Measurements from ENCODE around the gene CCNH. TPM values are rescaled to one million over a fixed set of nuclear protein-coding genes. Genes with fewer than 3 reads are reported as not detected.

Gene CCNH
- polyA plus RNA-seq, 1 donor, result 45.2 TPM

GRCh38 chr5:87392801-87393200 is 19.9 kb downstream of the CCNH start:
- Histone ChIP-seq H3K4me3 (ENCODE audit: low read length) (no peak overlapping the region), H3K27ac (ENCODE audit: low read length) (no peak overlapping the region), H3K4me1 (ENCODE audit: control insufficient read depth, insufficient read depth, low read length) (no peaks in the 10 kb centered on the region), H3K27me3 (ENCODE audit: control insufficient read depth, insufficient read depth, low read length) (no peaks in the 10 kb centered on the region), H3K9me3 (ENCODE audit: control insufficient read depth, low read depth, low read length) (no peaks in the 10 kb centered on the region), H3K36me3 (ENCODE audit: control insufficient read depth, insufficient read depth, low read length) (peaks cover 60% of the 10 kb centered on the region)
- no peak for DNase-seq
- 79% methylated on average over 2 of the region's 4 CpGs for WGBS (ENCODE audit: insufficient coverage, low lambda C conversion rate)

- H3K27me3 ChIP-seq (ENCODE audit: control insufficient read depth, insufficient read depth, low read length), result no peaks in the 10 kb centered on the region
- H3K9me3 ChIP-seq (ENCODE audit: control insufficient read depth, low read depth, low read length), result no peaks in the 10 kb centered on the region
- no peak for DNase-seq
- H3K4me3 ChIP-seq (ENCODE audit: low read length), result no peak overlapping the region
- 80% methylated on average over 1 of the region's 1 CpG for WGBS (ENCODE audit: insufficient coverage, low lambda C conversion rate)
- peaks cover 59% of the 10 kb centered on the region for H3K36me3 ChIP-seq (ENCODE audit: control insufficient read depth, insufficient read depth, low read length)
- no peak overlapping the region for H3K27ac ChIP-seq (ENCODE audit: low read length)
- H3K4me1 ChIP-seq (ENCODE audit: control insufficient read depth, insufficient read depth, low read length), result no peaks in the 10 kb centered on the region
Measured at GRCh38 chr5:87392170-87392569, 20.6 kb downstream of the CCNH start.

DNA sequence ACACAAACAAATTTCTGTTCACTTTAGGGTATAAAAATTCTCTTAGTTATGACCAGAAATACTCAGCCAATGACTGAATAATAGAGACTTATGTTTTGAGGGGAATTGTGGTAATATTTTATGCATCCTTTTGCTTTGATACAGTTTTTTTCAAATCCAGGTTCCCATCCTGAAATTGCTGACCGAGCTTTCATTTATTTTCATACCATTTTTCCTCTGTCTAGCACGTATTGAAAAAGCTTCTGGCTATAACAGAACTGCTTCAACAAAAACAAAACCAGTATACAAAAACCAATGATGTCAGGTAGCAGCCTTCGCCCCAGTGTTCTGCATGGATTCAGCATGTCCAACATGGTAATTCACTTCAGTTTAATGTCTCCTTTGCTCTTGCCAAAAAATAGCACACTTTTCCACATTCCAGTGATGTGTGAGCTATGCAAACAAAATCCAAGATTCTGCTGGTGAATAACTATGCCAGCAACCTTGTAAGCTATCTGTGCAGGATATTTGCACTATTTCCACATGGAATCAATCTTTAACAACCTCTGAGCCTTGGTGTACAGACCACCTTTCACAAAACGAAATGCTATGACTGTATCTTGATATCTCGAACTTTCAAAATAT is 22.0 kb downstream of the CCNH start:
- H3K4me1 ChIP-seq (ENCODE audit: control insufficient read depth, insufficient read depth, low read length), result no peaks in the 10 kb centered on the region
- H3K27ac ChIP-seq (ENCODE audit: low read length), result no peak overlapping the region
- no peaks in the 10 kb centered on the region for H3K9me3 ChIP-seq (ENCODE audit: control insufficient read depth, low read depth, low read length)
- H3K36me3 ChIP-seq (ENCODE audit: control insufficient read depth, insufficient read depth, low read length), result peaks cover 55% of the 10 kb centered on the region
- no peak for DNase-seq
- H3K4me3 ChIP-seq (ENCODE audit: low read length), result no peak overlapping the region
- no peaks in the 10 kb centered on the region for H3K27me3 ChIP-seq (ENCODE audit: control insufficient read depth, insufficient read depth, low read length)
- no CpG with 5 or more reads among the region's 5 CpGs for WGBS (ENCODE audit: insufficient coverage, low lambda C conversion rate)

DNA sequence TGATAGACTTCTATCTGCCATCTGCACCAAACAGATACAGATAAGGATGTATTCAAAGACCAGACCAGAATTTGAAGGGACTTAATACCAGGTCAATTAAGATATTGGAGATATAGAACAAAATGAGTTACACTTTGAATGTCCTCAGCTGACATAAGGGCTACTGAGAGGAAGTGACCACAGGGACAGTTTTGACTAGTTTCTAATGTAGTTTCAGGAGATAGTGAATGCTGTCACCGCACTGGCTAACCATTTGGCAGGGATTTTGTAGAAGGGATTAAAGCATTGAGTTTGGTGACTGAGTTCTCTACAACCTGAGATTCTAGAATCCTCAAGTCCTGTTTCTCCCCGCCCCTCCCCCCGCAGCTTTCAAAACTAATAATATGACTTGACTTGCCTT is 22.7 kb downstream of the CCNH start:
- WGBS (ENCODE audit: insufficient coverage, low lambda C conversion rate), result no CpG with 5 or more reads among the region's 3 CpGs

GRCh38 chr5:87389296-87390034 is 23.3 kb downstream of the CCNH start:
- no peaks in the 10 kb centered on the region for H3K9me3 ChIP-seq (ENCODE audit: control insufficient read depth, low read depth, low read length)
- no peaks in the 10 kb centered on the region for H3K4me1 ChIP-seq (ENCODE audit: control insufficient read depth, insufficient read depth, low read length)
- no peak overlapping the region for H3K27ac ChIP-seq (ENCODE audit: low read length)
- DNase-seq, result peak; percentile 16 to 60
- peaks cover 49% of the 10 kb centered on the region for H3K36me3 ChIP-seq (ENCODE audit: control insufficient read depth, insufficient read depth, low read length)
- H3K4me3 ChIP-seq (ENCODE audit: low read length), result no peak overlapping the region
- H3K27me3 ChIP-seq (ENCODE audit: control insufficient read depth, insufficient read depth, low read length), result no peaks in the 10 kb centered on the region
- 73% methylated on average over 3 of the region's 14 CpGs for WGBS (ENCODE audit: insufficient coverage, low lambda C conversion rate)

More for the DNA sequence above, 22.7 kb downstream of the CCNH start:
- no peaks in the 10 kb centered on the region for H3K4me1 ChIP-seq (ENCODE audit: control insufficient read depth, insufficient read depth, low read length)
- peaks cover 50% of the 10 kb centered on the region for H3K36me3 ChIP-seq (ENCODE audit: control insufficient read depth, insufficient read depth, low read length)
- DNase-seq, result no peak
- H3K4me3 ChIP-seq (ENCODE audit: low read length), result no peak overlapping the region
- no peak overlapping the region for H3K27ac ChIP-seq (ENCODE audit: low read length)
- H3K9me3 ChIP-seq (ENCODE audit: control insufficient read depth, low read depth, low read length), result no peaks in the 10 kb centered on the region
- no peaks in the 10 kb centered on the region for H3K27me3 ChIP-seq (ENCODE audit: control insufficient read depth, insufficient read depth, low read length)

DNA sequence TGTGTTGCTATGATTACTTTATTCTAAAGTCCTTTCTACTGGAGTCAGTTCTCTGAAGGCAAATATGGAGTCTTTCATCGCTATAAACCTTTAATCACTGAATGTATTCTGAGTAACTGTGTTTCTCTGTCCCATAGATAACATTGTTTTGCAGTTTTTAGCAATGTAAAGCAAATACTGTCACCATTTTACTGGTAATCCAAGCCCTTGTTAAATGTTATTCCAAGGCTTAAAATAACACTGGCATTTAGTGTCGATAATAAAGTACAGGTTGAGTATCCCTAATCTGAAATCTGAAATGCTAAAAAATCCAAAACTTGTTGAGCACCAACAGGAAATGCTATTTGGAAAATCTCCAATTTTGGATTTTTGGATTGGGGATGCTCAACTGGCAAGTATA is 24.6 kb downstream of the CCNH start:
- peaks cover 44% of the 10 kb centered on the region for H3K36me3 ChIP-seq (ENCODE audit: control insufficient read depth, insufficient read depth, low read length)
- 100% methylated on average over 1 of the region's 2 CpGs for WGBS (ENCODE audit: insufficient coverage, low lambda C conversion rate)
- no peak for DNase-seq

GRCh38 chr5:87385802-87386201 is 26.9 kb downstream of the CCNH start:
- peaks cover 43% of the 10 kb centered on the region for H3K36me3 ChIP-seq (ENCODE audit: control insufficient read depth, insufficient read depth, low read length)
- no peaks in the 10 kb centered on the region for H3K9me3 ChIP-seq (ENCODE audit: control insufficient read depth, low read depth, low read length)
- H3K27me3 ChIP-seq (ENCODE audit: control insufficient read depth, insufficient read depth, low read length), result no peaks in the 10 kb centered on the region
- no peak overlapping the region for H3K4me3 ChIP-seq (ENCODE audit: low read length)
- H3K4me1 ChIP-seq (ENCODE audit: control insufficient read depth, insufficient read depth, low read length), result no peaks in the 10 kb centered on the region
- DNase-seq, result peak in 1 of 2 donors; percentile 27
- 28% methylated on average over 2 of the region's 2 CpGs for WGBS (ENCODE audit: insufficient coverage, low lambda C conversion rate)
- H3K27ac ChIP-seq (ENCODE audit: low read length), result no peak overlapping the region

More for the DNA sequence above, 24.6 kb downstream of the CCNH start:
- Histone ChIP-seq H3K9me3 (ENCODE audit: control insufficient read depth, low read depth, low read length) (no peaks in the 10 kb centered on the region), H3K4me3 (ENCODE audit: low read length) (no peak overlapping the region), H3K4me1 (ENCODE audit: control insufficient read depth, insufficient read depth, low read length) (no peaks in the 10 kb centered on the region), H3K27me3 (ENCODE audit: control insufficient read depth, insufficient read depth, low read length) (no peaks in the 10 kb centered on the region), H3K27ac (ENCODE audit: low read length) (no peak overlapping the region)

- Histone ChIP-seq H3K36me3 (ENCODE audit: control insufficient read depth, insufficient read depth, low read length) (peaks cover 40% of the 10 kb centered on the region), H3K9me3 (ENCODE audit: control insufficient read depth, low read depth, low read length) (no peaks in the 10 kb centered on the region), H3K4me3 (ENCODE audit: low read length) (no peak overlapping the region), H3K4me1 (ENCODE audit: control insufficient read depth, insufficient read depth, low read length) (no peaks in the 10 kb centered on the region), H3K27me3 (ENCODE audit: control insufficient read depth, insufficient read depth, low read length) (no peaks in the 10 kb centered on the region), H3K27ac (ENCODE audit: low read length) (no peak overlapping the region)
- no peak for DNase-seq
- WGBS (ENCODE audit: insufficient coverage, low lambda C conversion rate), result no CpG with 5 or more reads among the region's 1 CpG
Measured at GRCh38 chr5:87383216-87383615, 29.5 kb downstream of the CCNH start.

- H3K4me3 ChIP-seq (ENCODE audit: low read length), result no peak overlapping the region
- no peaks in the 10 kb centered on the region for H3K9me3 ChIP-seq (ENCODE audit: control insufficient read depth, low read depth, low read length)
- H3K4me1 ChIP-seq (ENCODE audit: control insufficient read depth, insufficient read depth, low read length), result no peaks in the 10 kb centered on the region
- H3K27me3 ChIP-seq (ENCODE audit: control insufficient read depth, insufficient read depth, low read length), result no peaks in the 10 kb centered on the region
- no peak for DNase-seq
- H3K27ac ChIP-seq (ENCODE audit: low read length), result no peak overlapping the region
- peaks cover 43% of the 10 kb centered on the region for H3K36me3 ChIP-seq (ENCODE audit: control insufficient read depth, insufficient read depth, low read length)
- WGBS (ENCODE audit: insufficient coverage, low lambda C conversion rate), result 100% methylated on average over 1 of the region's 1 CpG
Measured at GRCh38 chr5:87382224-87382623, 30.5 kb downstream of the CCNH start.

GRCh38 chr5:87372705-87373104 is 40.0 kb downstream of the CCNH start:
- H3K9me3 ChIP-seq (ENCODE audit: control insufficient read depth, low read depth, low read length), result no peaks in the 10 kb centered on the region
- WGBS (ENCODE audit: insufficient coverage, low lambda C conversion rate), result no CpG with 5 or more reads among the region's 2 CpGs
- H3K4me3 ChIP-seq (ENCODE audit: low read length), result no peak overlapping the region
- no peak overlapping the region for H3K27ac ChIP-seq (ENCODE audit: low read length)
- H3K27me3 ChIP-seq (ENCODE audit: control insufficient read depth, insufficient read depth, low read length), result no peaks in the 10 kb centered on the region
- no peaks in the 10 kb centered on the region for H3K4me1 ChIP-seq (ENCODE audit: control insufficient read depth, insufficient read depth, low read length)
- no peak for DNase-seq
- peaks cover 22% of the 10 kb centered on the region for H3K36me3 ChIP-seq (ENCODE audit: control insufficient read depth, insufficient read depth, low read length)

DNA sequence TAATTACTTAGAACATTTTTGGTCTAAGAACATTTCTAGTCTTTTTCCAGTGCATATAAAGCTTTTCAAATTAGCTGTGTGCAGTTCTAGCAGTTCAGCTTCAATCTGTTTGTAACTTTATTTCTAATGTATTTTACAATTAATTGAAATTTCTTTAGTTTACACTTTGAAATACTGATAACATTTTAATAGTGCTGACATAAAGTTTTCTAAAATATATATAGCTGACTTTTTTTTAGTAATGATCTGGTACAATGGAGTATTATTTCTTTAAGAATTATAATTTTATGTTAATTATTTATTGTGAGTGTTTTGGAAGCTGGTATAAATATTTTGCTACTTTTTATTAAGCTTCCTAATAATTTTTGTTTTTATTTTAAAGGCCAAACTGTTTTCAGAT is 43.3 kb downstream of the CCNH start:
- no peak for DNase-seq
- Histone ChIP-seq H3K36me3 (ENCODE audit: control insufficient read depth, insufficient read depth, low read length) (peaks cover 20% of the 10 kb centered on the region), H3K4me1 (ENCODE audit: control insufficient read depth, insufficient read depth, low read length) (no peaks in the 10 kb centered on the region), H3K9me3 (ENCODE audit: control insufficient read depth, low read depth, low read length) (no peaks in the 10 kb centered on the region), H3K27me3 (ENCODE audit: control insufficient read depth, insufficient read depth, low read length) (no peaks in the 10 kb centered on the region), H3K27ac (ENCODE audit: low read length) (no peak overlapping the region), H3K4me3 (ENCODE audit: low read length) (no peak overlapping the region)
